Measurements from ENCODE around the gene TLCD3B.
A peak's percentile ranks its signal among the peaks of the same experiment; 100 is the strongest.

Gene TLCD3B

GRCh38 chr16:30030841-30031413, at the start of gene TLCD3B:
Gene TLCD3B (minus strand): TSS chr16:30031271. CDS start chr16:30030527, 744 bp downstream.
- no peak for DNase-seq (ENCODE audit: low read depth)

- DNase-seq (ENCODE audit: low read depth): no peak
Observed at GRCh38 chr16:30079480-30079879, 48.4 kb upstream of the TLCD3B start.

- DNase-seq (ENCODE audit: low read depth): no peak
Observed at GRCh38 chr16:30078744-30079143, 47.7 kb upstream of the TLCD3B start.

GRCh38 chr16:30077656-30078055, 46.6 kb upstream of the TLCD3B start:
- no peak for DNase-seq (ENCODE audit: low read depth)

- no peak for DNase-seq (ENCODE audit: low read depth)
Observed at GRCh38 chr16:30076276-30076791, 45.3 kb upstream of the TLCD3B start.

GRCh38 chr16:30075503-30076275, 44.6 kb upstream of the TLCD3B start, which contains the start of gene PPP4C:
Gene PPP4C (plus strand): TSS chr16:30075994. CDS start chr16:30076378, 384 bp downstream.
- DNase-seq (ENCODE audit: low read depth): peak; percentile 79

GRCh38 chr16:30070490-30070889, 39.4 kb upstream of the TLCD3B start:
- DNase-seq (ENCODE audit: low read depth): no peak

- DNase-seq (ENCODE audit: low read depth): no peak
Observed at GRCh38 chr16:30069611-30070462, 38.8 kb upstream of the TLCD3B start.

GRCh38 chr16:30068750-30069610, 37.9 kb upstream of the TLCD3B start:
- DNase-seq (ENCODE audit: low read depth): no peak

- DNase-seq (ENCODE audit: low read depth): no peak
Observed at GRCh38 chr16:30068333-30068732, 37.3 kb upstream of the TLCD3B start.

GRCh38 chr16:30067584-30067916, 36.5 kb upstream of the TLCD3B start:
- no peak for DNase-seq (ENCODE audit: low read depth)

GRCh38 chr16:30066761-30067583, 35.9 kb upstream of the TLCD3B start:
- DNase-seq (ENCODE audit: low read depth): no peak

GRCh38 chr16:30065943-30066760, 35.1 kb upstream of the TLCD3B start:
- DNase-seq (ENCODE audit: low read depth): peak; percentile 37

- peak; percentile 99 for DNase-seq (ENCODE audit: low read depth)
Observed at GRCh38 chr16:30065102-30065942, 34.3 kb upstream of the TLCD3B start, which contains the start of gene ALDOA. Gene ALDOA (plus strand): TSS chr16:30065760. CDS start chr16:30066898, 1,138 bp downstream.

GRCh38 chr16:30064729-30065101, 33.6 kb upstream of the TLCD3B start:
- no peak for DNase-seq (ENCODE audit: low read depth)

- no peak for DNase-seq (ENCODE audit: low read depth)
Observed at GRCh38 chr16:30063893-30064728, 33.0 kb upstream of the TLCD3B start.

GRCh38 chr16:30063278-30063892, 32.3 kb upstream of the TLCD3B start:
- no peak for DNase-seq (ENCODE audit: low read depth)
